ENCODE data around the gene UBR1. TPM values are rescaled to one million over a fixed set of nuclear protein-coding genes. Genes with fewer than 3 reads are reported as not detected.
A peak's percentile ranks its signal among the peaks of the same experiment; 100 is the strongest.

UBR1 gene
- total RNA-seq, 4 donors from 2014 or later = 21.3 to 108 (median 34.2) TPM

GRCh38 chr15:43127752-43128151 lies 21.9 kb upstream of the UBR1 start:
- H3K9me3 ChIP-seq = no peaks in the 10 kb centered on the region
- H3K36me3 ChIP-seq = no peaks in the 10 kb centered on the region
- in situ Hi-C loops (cut with MboI; ENCODE audit: low pct_ligation_motif_present in 1 of 4, low pct_unique_long_range_greater_than_20kb in 1 of 4, low sequenced_read_pairs in 3 of 4) (no loop called here), intact Hi-C loops (cut with DNase I; ENCODE audit: low total_unique reads) (no loop called here)
- no peak for DNase-seq
- WGBS, 2 donors (ENCODE audit: low coverage in 1 of 2) = 35 to 56% methylated on average over 2 of the region's 2 CpGs
- H3K4me1 ChIP-seq = peaks cover 2 to 49% (median 32%) of the 10 kb centered on the region in 4 donors
- H3K27ac ChIP-seq = peak overlapping the region; percentile 67 to 84 (median 78)
- H3K4me3 ChIP-seq = no peak overlapping the region
- H3K27me3 ChIP-seq = no peaks in the 10 kb centered on the region
- TF ChIP-seq CTCF (IDR thresholded peaks at IDR 0.05) (no peak), EP300 (IDR thresholded peaks at IDR 0.05; ENCODE audit: low read depth) (no peak), POLR2AphosphoS5 (IDR thresholded peaks at IDR 0.05) (peak in 2 of 3 donors; percentile 32 to 65)

GRCh38 chr15:43126356-43126755 lies 20.5 kb upstream of the UBR1 start:
- intact Hi-C loops (cut with DNase I; ENCODE audit: low total_unique reads) = no loop called here
- DNase-seq = peak; percentile 26
- no peak overlapping the region for H3K4me3 ChIP-seq
- TF ChIP-seq POLR2AphosphoS5 (IDR thresholded peaks at IDR 0.05) (peak in 2 of 3 donors; percentile 37 to 52), CTCF (IDR thresholded peaks at IDR 0.05) (no peak), POLR2A (IDR thresholded peaks at IDR 0.05) (no peak), EP300 (IDR thresholded peaks at IDR 0.05; ENCODE audit: low read depth) (no peak)
- in situ Hi-C loops (cut with MboI; ENCODE audit: low pct_ligation_motif_present in 1 of 4, low pct_unique_long_range_greater_than_20kb in 1 of 4, low sequenced_read_pairs in 3 of 4) = no loop called here
- no peaks in the 10 kb centered on the region for H3K36me3 ChIP-seq
- peak overlapping the region; percentile 67 to 84 (median 78) for H3K27ac ChIP-seq
- H3K27me3 ChIP-seq = no peaks in the 10 kb centered on the region
- no peaks in the 10 kb centered on the region for H3K9me3 ChIP-seq
- WGBS, 2 donors (ENCODE audit: low coverage in 1 of 2) = 50 to 65% methylated on average over 1 to 6 of the region's 6 CpGs
- peaks cover 0 to 48% (median 32%) of the 10 kb centered on the region in 4 donors for H3K4me1 ChIP-seq

GRCh38 chr15:43125100-43125661 lies 19.3 kb upstream of the UBR1 start:
- H3K4me1 ChIP-seq = peaks cover 0 to 48% (median 32%) of the 10 kb centered on the region in 4 donors
- no peak for DNase-seq
- H3K27me3 ChIP-seq = no peaks in the 10 kb centered on the region
- no peaks in the 10 kb centered on the region for H3K9me3 ChIP-seq
- 68% methylated on average over 3 of the region's 3 CpGs; no CpG with 5 or more reads in 1 of the 2 donors for WGBS, 2 donors (ENCODE audit: low coverage in 1 of 2)
- TF ChIP-seq POLR2AphosphoS5 (IDR thresholded peaks at IDR 0.05) = no peak
- TF ChIP-seq CTCF (IDR thresholded peaks at IDR 0.05) = no peak
- TF ChIP-seq POLR2A (IDR thresholded peaks at IDR 0.05) = no peak
- no peak for TF ChIP-seq EP300 (IDR thresholded peaks at IDR 0.05; ENCODE audit: low read depth)
- in situ Hi-C loops (cut with MboI; ENCODE audit: low pct_ligation_motif_present in 1 of 4, low pct_unique_long_range_greater_than_20kb in 1 of 4, low sequenced_read_pairs in 3 of 4) = no loop called here
- H3K4me3 ChIP-seq = no peak overlapping the region
- intact Hi-C loops (cut with DNase I; ENCODE audit: low total_unique reads) = no loop called here
- peak overlapping the region in 1 of 4 donors; percentile 84 for H3K27ac ChIP-seq
- no peaks in the 10 kb centered on the region for H3K36me3 ChIP-seq

- WGBS, 2 donors (ENCODE audit: low coverage in 1 of 2) = 59 to 76% methylated on average over 2 of the region's 2 CpGs
- in situ Hi-C loops (cut with MboI; ENCODE audit: low pct_ligation_motif_present in 1 of 4, low pct_unique_long_range_greater_than_20kb in 1 of 4, low sequenced_read_pairs in 3 of 4) = no loop called here
These were observed 16.0 kb upstream of the UBR1 start for GRCh38 chr15:43121863-43122262.

More at GRCh38 chr15:43121863-43122262, 16.0 kb upstream of the UBR1 start:
- DNase-seq = no peak
- peak overlapping the region; percentile 79 to 87 (median 85) for H3K27ac ChIP-seq
- peaks cover 0 to 34% (median 23%) of the 10 kb centered on the region in 4 donors for H3K4me1 ChIP-seq
- H3K9me3 ChIP-seq = no peaks in the 10 kb centered on the region
- H3K36me3 ChIP-seq = no peaks in the 10 kb centered on the region
- H3K27me3 ChIP-seq = no peaks in the 10 kb centered on the region
- no peak overlapping the region for H3K4me3 ChIP-seq
- intact Hi-C loops (cut with DNase I; ENCODE audit: low total_unique reads) = no loop called here
- TF ChIP-seq POLR2A (IDR thresholded peaks at IDR 0.05) (no peak), EP300 (IDR thresholded peaks at IDR 0.05; ENCODE audit: low read depth) (no peak), POLR2AphosphoS5 (IDR thresholded peaks at IDR 0.05) (no peak), CTCF (IDR thresholded peaks at IDR 0.05) (no peak)

Measured in transverse colon (tissue), 4 donors.